ENCODE data around the gene RERE.

RERE gene

DNA sequence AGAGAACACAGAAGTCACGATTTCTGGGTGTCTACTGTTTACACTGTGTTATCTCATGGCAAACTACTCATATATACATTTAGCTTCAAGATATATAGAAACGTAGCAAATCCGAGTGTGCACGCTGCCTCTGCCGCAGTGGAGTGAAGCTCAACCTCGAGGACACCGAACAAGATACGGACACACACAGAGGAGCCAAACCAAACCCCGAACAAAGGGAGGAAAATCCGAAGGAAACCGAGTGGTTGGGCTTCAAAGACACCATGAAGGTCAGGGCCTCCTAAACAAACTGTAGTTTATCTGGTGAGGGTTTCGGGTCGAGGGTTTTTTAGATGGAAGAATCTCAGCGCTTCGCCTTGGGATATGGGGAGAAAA is 465.0 kb downstream of the RERE start:
- no peak for DNase-seq (ENCODE audit: low read depth in 3 of 3)

DNA sequence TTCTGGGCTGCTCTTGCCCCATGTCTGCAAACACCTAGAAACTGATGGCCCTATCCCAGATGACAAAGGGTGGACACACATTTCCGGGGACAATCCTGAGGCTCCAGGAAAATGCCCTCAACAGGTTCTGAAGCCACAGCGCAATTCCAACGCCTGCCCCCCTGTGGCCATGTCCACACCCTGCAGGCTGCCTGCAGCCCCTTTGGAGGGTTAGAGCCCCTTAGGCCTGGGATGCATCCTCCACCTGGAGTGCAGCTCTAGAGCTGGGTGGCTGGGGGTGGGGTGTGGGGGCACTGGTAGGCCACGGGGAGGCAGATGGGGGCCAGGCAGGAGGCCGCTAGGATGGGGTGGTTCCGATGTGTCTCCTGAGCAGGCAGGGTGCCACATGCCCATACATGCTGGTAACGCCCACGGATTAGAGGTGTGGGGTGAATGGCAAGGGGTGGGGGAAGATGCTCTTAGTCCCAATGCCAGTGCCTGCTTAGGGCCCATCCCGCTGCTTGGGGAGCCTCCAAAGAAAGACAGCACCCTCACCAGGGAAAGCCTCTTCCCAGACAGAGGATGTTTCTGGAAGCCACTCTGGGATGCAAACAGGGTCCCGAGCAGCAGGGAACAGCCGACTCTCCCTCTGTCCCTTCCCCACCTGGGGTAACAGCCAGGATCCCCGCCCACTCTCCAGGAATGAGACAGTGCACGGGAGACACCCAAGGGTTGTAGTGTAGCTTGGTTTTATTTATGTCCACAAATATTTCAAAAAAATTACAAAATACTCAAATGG is 465.6 kb downstream of the RERE start:
- DNase-seq (ENCODE audit: low read depth in 3 of 3) = no peak

DNA sequence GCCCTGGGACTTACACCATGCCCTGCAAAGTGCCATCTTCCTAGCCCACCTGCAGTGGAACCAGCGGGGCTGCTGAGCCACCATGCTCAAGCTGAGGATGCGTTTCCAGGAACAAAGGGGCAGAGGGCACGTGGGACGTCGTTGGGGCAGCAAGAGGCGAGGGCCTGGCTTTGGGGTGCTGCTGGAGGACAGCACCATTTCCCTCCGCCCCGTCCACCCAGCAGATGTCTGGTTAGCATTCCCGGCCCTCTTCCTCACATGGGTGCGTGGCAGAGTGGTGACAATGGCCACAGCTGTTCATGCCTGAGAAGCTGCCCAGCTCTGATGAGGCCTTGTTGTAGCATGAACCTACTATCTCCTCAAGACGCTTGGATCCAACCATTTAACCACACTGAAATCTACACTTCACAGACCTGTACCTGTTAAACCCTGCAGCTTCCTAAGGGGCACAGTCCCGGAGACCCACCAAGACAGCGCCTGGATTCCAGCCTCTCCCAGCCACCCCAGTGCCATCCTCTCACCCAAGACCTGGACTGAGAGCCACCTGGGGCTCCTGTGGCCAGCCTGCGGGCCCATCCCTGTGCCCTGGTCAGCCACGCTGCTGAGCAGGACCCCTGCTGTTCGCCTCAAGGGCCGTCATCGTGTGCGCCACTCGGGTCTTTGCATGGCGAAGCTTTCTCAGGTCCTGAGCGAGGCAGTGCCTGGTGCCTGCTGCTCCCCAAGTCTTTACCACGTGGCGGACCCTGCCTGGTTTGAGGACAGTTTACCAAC is 466.3 kb downstream of the RERE start:
- no peak for DNase-seq (ENCODE audit: low read depth in 3 of 3)

- DNase-seq (ENCODE audit: low read depth in 3 of 3) = no peak
Observed at GRCh38 chr1:8349961-8350360, 467.5 kb downstream of the RERE start.

DNA sequence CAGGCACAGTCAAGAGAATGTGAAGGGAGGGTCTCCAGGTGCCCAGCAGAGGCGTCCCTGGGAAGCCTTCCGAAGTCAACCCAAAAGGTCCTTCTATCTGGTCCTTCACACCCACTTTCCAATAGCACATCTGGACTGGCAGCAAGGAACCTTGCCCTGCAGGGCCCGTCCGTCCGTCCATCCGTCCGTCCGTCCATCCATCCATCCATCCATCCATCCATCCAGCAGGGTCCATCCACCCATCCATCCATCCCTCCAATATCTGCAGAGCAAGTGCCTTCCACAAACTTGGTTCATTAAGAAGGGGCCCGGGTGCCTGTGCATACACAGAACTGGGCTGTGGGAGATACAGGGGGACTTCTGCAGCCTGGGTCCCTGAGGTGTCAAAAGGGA is 468.0 kb downstream of the RERE start:
- no peak for DNase-seq (ENCODE audit: low read depth in 3 of 3)

DNA sequence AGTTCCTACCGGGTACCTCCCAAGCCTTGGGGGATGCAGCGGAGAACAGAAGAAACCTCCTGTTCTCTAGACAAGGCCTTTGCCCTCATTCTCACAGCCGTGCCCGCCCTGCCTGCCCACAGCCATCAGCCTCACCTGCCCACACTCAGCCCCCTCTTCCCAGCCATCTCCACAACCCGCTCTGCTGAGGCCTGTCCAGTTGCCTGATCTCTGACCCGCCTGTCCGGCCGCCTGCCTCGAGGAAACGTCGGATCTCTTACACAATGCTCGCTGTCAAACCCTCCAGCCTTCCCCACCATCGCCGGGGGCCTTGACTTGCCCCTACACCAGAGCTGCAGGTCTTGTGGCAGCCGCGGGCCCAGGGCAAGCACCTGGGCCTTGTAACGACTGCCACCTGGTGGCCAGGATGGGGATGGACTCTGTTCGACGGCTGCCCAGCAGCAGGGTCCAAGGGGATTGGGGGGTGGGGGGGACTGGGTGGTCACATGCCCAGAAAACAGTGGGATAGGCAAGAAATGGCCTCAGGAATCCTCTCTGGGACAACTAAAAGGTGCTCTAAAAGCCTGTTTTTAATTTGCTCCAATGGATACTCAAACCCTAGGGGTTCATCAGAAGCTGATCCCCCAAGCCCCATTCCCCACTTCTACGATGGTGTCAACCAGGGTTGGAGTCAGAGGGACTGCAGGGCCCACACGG is 468.5 kb downstream of the RERE start:
- peak; percentile 47 to 55 (median 50) for DNase-seq (ENCODE audit: low read depth in 3 of 3)

DNA sequence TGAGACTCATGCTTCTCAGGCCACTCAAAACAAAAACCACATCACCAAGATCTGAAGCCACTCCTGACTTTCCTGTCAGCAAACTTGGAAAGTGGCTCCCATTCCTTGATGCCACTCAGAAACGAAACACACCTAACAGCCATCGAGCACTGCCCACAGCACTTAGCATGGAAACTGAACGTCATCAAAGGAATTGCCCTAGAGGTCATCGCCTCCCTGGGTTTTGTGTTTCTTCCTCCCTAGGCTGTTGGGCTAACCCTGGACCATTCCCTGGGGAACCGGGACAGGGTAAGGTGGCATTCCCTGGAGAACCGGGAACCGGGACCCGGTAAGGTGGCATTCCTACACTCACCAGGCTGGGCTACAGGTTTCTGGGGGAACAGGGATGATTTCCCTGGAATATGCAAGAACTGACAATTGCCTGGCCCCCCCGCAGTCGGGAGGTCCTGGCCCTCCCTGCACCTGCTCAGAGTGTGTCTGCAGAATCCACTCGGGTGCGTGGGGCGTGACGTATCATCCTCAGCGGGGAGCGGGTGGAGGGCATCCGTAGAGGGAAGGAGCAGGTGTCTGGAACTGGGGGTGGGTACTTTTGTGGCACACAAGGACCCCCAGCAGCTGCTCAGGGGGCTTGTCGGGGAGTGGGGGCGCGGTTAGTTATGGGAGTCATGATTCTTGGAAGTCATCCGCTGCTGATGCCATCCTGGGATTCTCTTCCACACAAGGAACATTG is 469.2 kb downstream of the RERE start:
- no peak for DNase-seq (ENCODE audit: low read depth in 3 of 3)

DNA sequence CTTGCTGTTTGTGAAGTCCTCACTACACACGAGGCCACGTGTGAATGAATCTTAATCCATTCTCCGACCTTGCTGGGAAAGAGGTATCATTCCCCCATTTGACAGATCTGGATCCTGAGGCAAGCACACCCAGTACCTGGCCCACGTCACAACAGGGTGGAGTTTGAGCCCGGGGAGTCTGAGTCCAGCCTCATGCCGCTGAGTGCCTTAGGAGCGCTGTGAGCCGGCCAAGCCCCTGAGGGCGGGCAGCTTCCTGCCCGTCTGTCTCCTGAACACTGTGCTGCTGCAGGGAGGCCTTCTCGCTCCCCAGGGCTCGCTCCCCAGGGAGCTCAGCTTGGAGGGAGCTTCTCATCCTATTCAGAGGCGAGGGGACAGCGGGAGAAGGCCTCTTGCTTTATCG is 469.8 kb downstream of the RERE start:
- no peak for DNase-seq (ENCODE audit: low read depth in 3 of 3)

DNA sequence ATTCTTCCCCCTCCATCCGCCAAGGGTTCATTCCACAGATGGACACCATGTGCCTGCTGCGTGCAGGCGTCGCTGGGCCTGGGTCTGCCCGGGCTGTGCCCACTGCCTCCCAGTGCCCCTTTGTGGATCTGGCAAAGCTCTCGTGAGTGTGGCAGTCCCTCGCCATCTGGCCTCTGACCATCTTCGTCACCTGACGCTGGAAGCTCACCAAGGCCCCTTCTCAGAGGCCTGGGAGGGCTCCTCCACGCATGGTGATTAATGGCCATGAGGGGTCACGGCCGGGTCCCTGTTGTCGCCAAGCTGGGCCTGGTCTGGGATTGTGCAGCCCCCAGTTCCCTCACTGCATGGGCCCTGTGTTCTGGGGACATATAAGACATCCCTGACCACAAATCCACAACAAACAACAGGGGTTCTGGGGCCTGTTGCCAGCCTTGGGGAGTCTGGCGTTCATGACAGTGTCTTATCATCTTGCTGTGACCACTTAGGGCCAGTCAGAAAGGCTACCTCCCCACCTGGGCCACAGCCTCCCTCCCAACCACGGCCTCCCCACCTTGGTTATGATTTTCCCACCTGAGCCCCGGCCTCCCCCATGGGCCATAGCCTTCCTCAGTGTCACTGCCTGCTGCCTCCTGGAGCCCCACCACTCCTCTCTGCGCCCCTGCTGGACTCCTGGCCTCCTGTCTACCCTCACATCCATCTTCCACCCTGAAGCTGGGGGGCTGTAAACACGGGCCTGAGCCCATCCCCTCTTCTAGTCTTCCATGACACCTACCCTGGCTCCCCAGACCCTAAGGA is 471.6 kb downstream of the RERE start:
- no peak for DNase-seq (ENCODE audit: low read depth in 3 of 3)

- no peak for DNase-seq (ENCODE audit: low read depth in 3 of 3)
Observed at GRCh38 chr1:8344893-8345507, 472.4 kb downstream of the RERE start.

DNA sequence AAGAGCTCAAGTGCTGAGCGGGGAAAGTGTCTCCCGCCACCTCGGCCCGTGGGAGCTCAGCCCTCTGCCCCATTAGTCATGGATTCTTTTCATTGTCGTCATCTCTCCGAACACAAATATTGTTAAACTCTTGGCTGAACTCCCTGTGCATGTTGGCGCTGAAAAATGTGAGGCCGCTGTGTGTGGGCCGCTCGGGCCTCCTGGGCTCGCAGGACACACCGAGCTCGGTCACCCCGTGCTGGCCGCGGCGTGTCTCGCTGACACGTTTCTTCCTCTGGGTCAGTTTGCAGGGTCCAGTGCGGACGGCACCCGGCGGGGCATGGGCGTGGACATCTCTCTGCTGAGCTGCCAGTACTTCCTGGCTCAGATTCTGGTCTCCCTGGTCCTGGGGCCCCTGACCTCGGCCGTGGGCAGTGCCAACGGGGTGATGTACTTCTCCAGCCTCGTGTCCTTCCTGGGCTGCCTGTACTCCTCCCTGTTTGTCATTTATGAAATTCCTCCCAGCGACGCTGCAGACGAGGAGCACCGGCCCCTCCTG is 473.9 kb downstream of the RERE start:
- no peak for DNase-seq (ENCODE audit: low read depth in 3 of 3)

DNA sequence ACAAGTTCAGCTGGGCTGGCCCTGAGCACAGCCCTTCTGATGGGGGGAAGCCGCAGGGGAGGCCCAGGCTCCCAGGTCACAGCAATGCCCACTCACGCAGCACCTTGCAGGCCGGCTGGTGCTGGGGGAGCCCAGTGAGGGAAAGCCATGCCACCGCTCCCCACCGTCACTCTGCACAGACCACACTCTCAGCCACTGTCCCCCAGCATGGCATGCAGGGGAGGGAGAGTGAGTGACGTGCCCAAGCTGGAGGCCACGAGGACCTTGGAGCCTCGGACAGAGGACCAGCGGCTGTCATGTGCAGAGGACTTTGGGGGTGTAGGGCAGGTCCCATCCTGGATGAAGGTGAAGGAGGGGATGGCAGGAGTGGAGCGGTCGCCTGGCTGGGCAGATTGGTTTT is 474.4 kb downstream of the RERE start:
- DNase-seq (ENCODE audit: low read depth in 3 of 3) = no peak

GRCh38 chr1:8342325-8342724 is 475.1 kb downstream of the RERE start:
- DNase-seq (ENCODE audit: low read depth in 3 of 3) = no peak

GRCh38 chr1:8340448-8340847 is 477.0 kb downstream of the RERE start:
- DNase-seq (ENCODE audit: low read depth in 3 of 3) = no peak

GRCh38 chr1:8339203-8339600 is 478.2 kb downstream of the RERE start:
- DNase-seq (ENCODE audit: low read depth in 3 of 3) = no peak

GRCh38 chr1:8338526-8339202 is 478.8 kb downstream of the RERE start:
- DNase-seq (ENCODE audit: low read depth in 3 of 3) = no peak

DNA sequence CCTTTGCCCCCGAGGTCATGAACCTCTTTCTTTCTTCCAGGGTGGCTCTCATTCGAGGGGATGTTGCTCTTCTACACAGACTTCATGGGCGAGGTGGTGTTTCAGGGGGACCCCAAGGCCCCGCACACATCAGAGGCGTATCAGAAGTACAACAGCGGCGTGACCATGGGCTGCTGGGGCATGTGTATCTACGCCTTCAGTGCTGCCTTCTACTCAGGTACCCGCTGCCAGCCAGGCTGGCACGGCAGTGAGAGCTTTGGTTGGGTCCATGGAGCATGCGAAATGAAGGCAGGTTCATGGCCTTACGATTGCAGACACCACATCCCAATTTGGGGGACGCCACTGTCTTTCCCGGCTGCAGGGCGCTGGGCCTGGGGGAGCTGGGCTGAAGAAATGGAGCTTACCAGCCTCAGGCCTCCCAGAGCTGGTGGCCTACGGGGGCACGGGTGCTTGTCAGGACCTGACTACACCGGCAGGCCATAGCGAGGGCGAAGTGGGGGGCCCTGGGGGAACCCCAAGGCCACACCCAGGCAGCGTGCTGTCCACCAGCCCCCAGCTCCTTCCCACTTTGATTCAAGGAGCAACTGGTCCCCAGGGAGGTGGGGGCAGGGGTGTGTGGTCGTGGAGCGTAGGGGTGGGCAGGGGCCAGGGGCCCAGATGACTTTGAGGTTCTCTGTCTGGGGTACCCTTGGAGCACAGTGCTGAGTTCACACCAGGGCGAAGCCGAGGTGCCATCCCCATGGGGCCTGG is 479.5 kb downstream of the RERE start:
- DNase-seq (ENCODE audit: low read depth in 3 of 3) = no peak

DNA sequence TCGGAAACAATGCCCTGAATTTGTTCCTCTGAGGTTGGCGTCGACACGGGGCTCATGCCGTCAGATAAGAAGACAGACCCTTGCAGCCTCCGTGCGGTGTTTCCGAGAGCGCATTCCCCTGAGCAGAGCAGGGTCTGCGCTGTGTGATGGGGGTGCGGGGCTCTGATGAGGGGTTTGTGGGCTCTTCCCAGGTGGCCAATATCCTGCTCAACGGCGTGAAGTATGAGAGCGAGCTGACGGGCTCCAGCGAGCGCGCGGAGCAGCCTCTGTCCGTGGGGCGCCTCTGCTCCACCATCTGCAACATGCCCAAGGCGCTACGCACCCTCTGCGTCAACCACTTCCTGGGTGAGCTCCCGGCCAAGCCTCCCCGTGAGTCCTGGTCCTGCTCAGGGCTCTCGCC is 482.2 kb downstream of the RERE start:
- no peak for DNase-seq (ENCODE audit: low read depth in 3 of 3)
